Transverse colon (tissue), 3 donors: Measurements from ENCODE around the gene DUSP9.

Experiments used
- CTCF ChIP-seq, 5 experiments: fragments of 200-600 bp in 3 of 5; fragments of 450-650 bp in 2 of 5; sonication (generic) in 3 of 5; IDR thresholded peaks; 1 replicate in 2 of 5; 2 replicates in 3 of 5; pipeline ENCODE4 v1.5.1; 2016 to 2017; ENCODE audit warnings: antibody characterized with exemption in 5 of 5, inconsistent platforms in 3 of 5, mild to moderate bottlenecking in 2 of 5, moderate library complexity in 1 of 5
- EP300 ChIP-seq: sonication (generic); formaldehyde crosslinking; IDR thresholded peaks from one replicate; pipeline ENCODE4 v1.6.1; 2017; ENCODE audit warnings: antibody characterized with exemption, low read depth

DNA sequence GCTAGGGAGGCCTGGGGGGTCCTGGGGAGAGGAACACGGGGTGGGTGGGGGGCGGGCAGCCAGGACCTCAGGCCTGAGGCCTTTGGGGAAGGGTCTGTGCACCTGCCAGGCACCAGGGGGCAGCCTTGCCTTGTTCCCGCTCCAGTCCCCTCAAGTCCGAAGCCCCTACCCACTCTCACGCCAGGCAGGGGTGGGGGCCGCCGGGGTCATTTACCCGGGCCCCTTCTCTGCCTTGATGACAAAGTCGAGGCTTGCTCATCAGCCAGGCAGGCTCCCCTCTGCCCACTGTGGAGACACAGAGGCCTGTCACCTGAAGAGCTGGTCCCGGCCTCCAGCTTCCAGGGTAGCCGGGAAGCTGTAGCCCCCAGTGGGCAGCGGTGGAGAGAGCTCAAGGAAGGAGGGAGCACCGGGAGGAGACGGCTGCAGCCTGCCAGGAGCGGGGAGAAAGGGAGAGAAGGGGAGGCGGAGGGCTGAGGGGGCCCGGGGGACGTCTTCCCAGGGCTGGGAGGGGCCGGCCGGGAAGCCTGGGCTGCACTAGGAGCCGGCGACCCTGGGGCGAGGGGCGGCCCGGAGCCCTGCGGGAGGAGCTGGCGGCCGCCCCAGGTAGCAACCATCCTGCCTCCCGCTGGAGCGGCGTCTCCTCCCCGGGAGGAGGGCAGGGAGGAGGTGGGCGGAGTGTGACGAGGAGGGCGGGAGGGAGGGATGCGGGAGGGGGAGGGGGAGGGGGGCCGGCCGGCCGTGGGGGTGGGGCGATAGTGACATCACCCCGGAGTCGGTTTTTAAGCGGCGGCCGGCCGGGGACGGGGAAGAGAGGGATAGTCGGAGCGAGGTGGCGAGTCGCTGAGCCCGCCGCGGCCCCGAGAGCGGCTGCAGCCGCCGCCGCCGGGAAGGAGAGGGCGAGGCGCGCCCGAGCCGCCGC lies 40.4 kb downstream of the DUSP9 start, which contains the start of gene SLC6A8:
- TF ChIP-seq EP300: no peak
- peak in 4 of 5 experiments; percentile 16 to 41 (median 25) for TF ChIP-seq CTCF (IDR thresholded peaks at IDR 0.05)
